GM21390 (cell line): Measurements from ENCODE around the gene DCAF4.
"Not testable (repeated sequence)": the region's sequence is repeated elsewhere in the genome, so short reads cannot be mapped to it uniquely, and the experiment has no call there.

Experiments
- ATAC-seq: cut with Tn5 transposase; IDR thresholded peaks from one replicate; pipeline ENCODE4 v1.9.1; 2021; ENCODE audit not compliant: unreplicated experiment

DCAF4 gene

DNA sequence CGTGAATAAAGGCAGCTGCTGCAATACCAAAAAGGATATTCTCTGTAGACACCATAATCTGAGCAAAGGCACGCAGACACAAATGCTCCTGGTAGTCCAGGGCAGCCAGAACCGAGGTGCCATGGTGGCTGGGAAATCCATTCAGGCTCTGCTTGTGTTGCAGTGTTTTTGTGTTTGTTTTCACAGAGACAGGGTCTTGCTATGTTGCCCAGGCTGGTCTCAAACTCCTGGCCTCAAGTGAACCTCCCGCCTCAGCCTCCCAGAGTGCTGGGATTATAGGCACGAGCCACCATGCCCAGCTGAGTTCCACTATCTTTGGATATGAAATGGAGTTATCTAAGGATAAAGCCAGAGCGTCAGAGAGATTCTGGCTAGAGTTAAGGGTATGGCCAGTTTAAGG lies 39.8 kb downstream of the DCAF4 start:
- ATAC-seq, result no peak

GRCh38 chr14:72968316-72968715 lies 42.1 kb downstream of the DCAF4 start:
- no peak for ATAC-seq

DNA sequence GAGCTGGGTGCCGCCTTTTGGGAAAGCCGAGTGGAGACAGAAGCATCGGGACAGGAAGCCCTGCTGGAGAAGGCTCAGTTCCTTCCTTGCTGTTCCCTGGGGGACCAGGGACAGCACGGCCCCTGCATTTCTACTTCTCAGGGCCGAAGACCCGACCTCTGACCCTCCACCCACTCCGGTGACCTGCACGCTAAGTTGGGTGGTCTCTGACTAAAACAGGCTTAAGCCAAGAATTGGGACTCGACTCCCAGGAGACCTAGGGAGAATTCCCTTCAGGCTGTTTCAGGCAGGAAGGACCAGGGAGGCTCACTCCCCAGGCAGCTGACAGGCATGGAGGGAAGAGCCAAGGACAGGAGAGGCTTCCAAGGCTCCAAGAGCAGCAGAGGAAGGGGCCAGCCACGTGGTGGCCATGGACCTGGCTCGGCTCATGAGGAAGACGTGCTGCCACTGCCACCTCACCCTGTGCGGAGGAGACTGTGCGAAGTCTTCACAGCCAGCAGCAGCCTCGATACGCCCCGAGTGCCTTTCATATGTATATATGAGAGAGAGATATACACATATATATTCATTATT lies 43.9 kb downstream of the DCAF4 start:
- no peak for ATAC-seq

GRCh38 chr14:72970824-72971434 lies 44.7 kb downstream of the DCAF4 start:
- ATAC-seq, result no peak

DNA sequence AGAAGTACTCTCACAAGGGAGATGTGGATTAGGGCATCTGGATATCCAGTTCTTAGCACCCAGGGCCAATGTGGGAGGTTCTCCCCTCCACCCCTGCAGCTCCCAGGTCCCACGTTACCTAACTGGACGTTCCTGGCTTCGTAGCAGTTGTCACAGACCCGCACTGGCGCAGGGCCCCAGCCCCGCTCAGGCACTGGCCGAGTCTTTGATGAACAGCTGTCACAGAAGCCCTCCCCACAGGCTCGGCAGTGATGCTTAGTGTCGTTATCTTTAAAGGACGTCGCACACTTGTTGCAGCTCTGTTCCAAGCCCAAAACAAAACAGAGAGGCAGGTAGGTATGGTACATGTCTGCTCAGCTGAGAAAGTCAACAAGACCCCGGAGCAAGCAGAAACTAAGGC lies 48.4 kb downstream of the DCAF4 start:
- no peak for ATAC-seq

DNA sequence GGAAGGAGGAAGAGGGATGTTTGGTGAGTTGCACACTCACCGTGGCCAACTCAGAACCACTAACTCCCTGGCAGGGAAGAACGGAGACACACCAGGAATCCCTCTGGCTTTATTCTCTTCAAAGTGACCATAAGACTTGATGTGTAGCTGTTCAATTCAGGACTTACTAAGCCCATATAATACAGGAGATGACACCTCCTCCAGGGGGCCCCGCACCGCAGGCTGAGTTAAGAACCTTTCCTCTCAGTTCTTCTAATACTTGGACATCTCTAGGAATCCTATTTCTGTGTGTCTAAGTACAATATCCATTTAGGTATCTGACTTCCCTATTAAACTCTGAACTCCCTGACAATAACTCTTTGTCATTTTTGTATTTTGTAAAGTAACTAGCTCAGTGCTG lies 49.5 kb downstream of the DCAF4 start:
- ATAC-seq, result no peak

GRCh38 chr14:72978856-72979255 lies 52.6 kb downstream of the DCAF4 start:
- ATAC-seq, result no peak

- no peak for ATAC-seq
Measured at GRCh38 chr14:72980863-72981262, 54.6 kb downstream of the DCAF4 start.

DNA sequence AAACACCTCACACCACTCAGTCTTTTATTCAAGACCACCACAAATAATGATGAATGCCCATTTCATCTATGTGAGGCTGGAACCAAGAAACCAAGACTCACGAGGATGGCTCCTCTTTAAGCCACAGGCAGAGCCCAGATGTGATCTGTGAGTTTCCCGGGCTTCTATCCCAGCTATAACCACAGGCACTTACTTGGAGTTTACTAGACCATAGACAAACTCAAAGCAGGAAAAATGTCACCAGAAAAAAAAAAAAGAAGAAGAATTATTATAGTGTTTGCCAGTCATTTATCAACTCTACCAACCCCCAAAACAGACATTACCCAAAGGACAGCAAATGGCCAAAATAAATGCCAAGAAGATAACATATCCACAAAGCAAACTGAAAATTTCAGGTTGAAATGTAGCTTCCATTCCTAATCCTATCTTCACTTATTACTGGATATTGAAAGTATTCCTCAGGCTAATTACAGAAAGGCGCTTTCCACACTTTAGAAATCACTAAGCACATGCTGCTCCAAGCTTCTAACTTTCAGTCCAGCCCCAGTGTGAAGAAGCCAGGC lies 56.0 kb downstream of the DCAF4 start:
- no peak for ATAC-seq

GRCh38 chr14:72986214-72986613 lies 60.0 kb downstream of the DCAF4 start:
- no peak for ATAC-seq

GRCh38 chr14:72986857-72987256 lies 60.6 kb downstream of the DCAF4 start:
- no peak for ATAC-seq

GRCh38 chr14:72990171-72990570 lies 63.9 kb downstream of the DCAF4 start:
- ATAC-seq, result no peak

- ATAC-seq, result no peak
Measured at GRCh38 chr14:72996916-72997315, 70.7 kb downstream of the DCAF4 start.

- ATAC-seq, result no peak
Measured at GRCh38 chr14:72998252-72998903, 72.1 kb downstream of the DCAF4 start.

DNA sequence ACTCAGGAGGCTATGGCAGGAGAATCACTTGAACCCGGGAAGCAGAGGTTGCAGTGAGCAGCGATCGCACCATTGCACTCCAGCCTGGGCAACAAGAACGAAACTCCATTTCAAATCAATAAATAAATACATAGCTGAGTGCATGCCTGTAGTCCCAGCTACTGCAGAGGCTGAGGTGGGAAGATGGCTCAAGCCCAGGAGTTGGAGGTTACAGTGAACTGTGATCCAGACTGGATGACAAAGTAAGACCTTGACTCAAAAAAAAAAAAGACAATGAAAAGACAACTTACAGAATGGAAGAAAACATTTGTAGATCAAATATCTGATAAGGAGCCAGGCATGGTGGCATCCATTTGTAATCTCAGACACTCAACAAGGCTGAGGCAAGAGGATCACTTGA lies 73.1 kb downstream of the DCAF4 start:
- ATAC-seq, result no peak

GRCh38 chr14:73000073-73000472 lies 73.8 kb downstream of the DCAF4 start:
- ATAC-seq, result no peak

- no peak for ATAC-seq
Measured at GRCh38 chr14:73003681-73004080, 77.4 kb downstream of the DCAF4 start.

GRCh38 chr14:73004641-73005040 lies 78.4 kb downstream of the DCAF4 start:
- not testable (repeated sequence) for ATAC-seq

GRCh38 chr14:73007835-73008234 lies 81.6 kb downstream of the DCAF4 start:
- ATAC-seq, result no peak

GRCh38 chr14:73008501-73008900 lies 82.2 kb downstream of the DCAF4 start:
- no peak for ATAC-seq
